OCI-LY1 (cell line): ENCODE measurements around the gene LRCH4.

ENCODE experiments used
- H2AFZ ChIP-seq: fragments of 200-600 bp; sonication (generic), shearing (Covaris generic); 2 replicates; pipeline ENCODE4 v1.6.0; 2014; ENCODE audit warnings: antibody characterized with exemption, mild to moderate bottlenecking, low read length
- H3F3A ChIP-seq: fragments of 200-600 bp; sonication (generic), shearing (Covaris generic); 2 replicates; pipeline ENCODE4 v1.6.0; 2014; ENCODE audit warnings: mild to moderate bottlenecking, antibody characterized with exemption, low read length, moderate library complexity; ENCODE audit not compliant: insufficient read depth
- H3K27ac ChIP-seq: fragments of 200-600 bp; sonication (generic); 2 replicates; pipeline ENCODE4 v1.5.1; 2014; ENCODE audit warnings: low read length, mixed run types, mild to moderate bottlenecking, low read depth; ENCODE audit not compliant: poor library complexity, severe bottlenecking
- H3K27me3 ChIP-seq: fragments of 200-600 bp; sonication (generic); 2 replicates; pipeline ENCODE4 v1.6.0; 2014; ENCODE audit warnings: antibody characterized with exemption, mild to moderate bottlenecking, low read length, moderate library complexity; ENCODE audit not compliant: insufficient read depth
- H3K36me3 ChIP-seq: fragments of 200-600 bp; sonication (generic); 2 replicates; pipeline ENCODE4 v1.6.1; 2014; ENCODE audit warnings: mild to moderate bottlenecking, antibody characterized with exemption, low read length, moderate library complexity, mixed read lengths; ENCODE audit not compliant: insufficient read depth
- H3K4me1 ChIP-seq: fragments of 200-600 bp; sonication (generic); 2 replicates; pipeline ENCODE4 v1.5.1; 2014; ENCODE audit warnings: mild to moderate bottlenecking, low read length, moderate library complexity; ENCODE audit not compliant: insufficient read depth, severe bottlenecking
- H3K4me2 ChIP-seq: fragments of 200-600 bp; sonication (generic), shearing (Covaris generic); 2 replicates; pipeline ENCODE4 v1.6.1; 2014; ENCODE audit warnings: low read length
- H3K4me3 ChIP-seq: fragments of 200-600 bp; sonication (generic); 2 replicates; pipeline ENCODE4 v1.5.1; 2014; ENCODE audit warnings: low read length, low read depth, mild to moderate bottlenecking, mixed read lengths; ENCODE audit not compliant: poor library complexity, severe bottlenecking
- H3K79me2 ChIP-seq: fragments of 200-600 bp; shearing (Covaris generic); 2 replicates; pipeline ENCODE4 v1.6.1; 2016; ENCODE audit warnings: mixed run types, low read length, mixed read lengths; ENCODE audit not compliant: insufficient read depth
- H3K9ac ChIP-seq: fragments of 200-600 bp; sonication (generic), shearing (Covaris generic); 2 replicates; pipeline ENCODE4 v1.6.1; 2014; ENCODE audit warnings: mild to moderate bottlenecking, low read length, mixed read lengths
- H3K9me2 ChIP-seq: fragments of 200-600 bp; sonication (generic), shearing (Covaris generic); 2 replicates; pipeline ENCODE4 v1.6.1; 2014; ENCODE audit warnings: low read depth, mild to moderate bottlenecking, low read length, mixed read lengths
- H3K9me3 ChIP-seq: fragments of 200-600 bp; shearing (Covaris generic); 2 replicates; pipeline ENCODE4 v1.6.1; 2014; ENCODE audit warnings: low read length, mixed read lengths
- H4K20me1 ChIP-seq: fragments of 200-600 bp; sonication (generic), shearing (Covaris generic); 2 replicates; pipeline ENCODE4 v1.6.0; 2016; ENCODE audit warnings: mild to moderate bottlenecking, low read length; ENCODE audit not compliant: insufficient read depth
- EZH2 ChIP-seq: fragments of 200-600 bp; sonication (generic), shearing (Covaris generic); IDR thresholded peaks from 2 replicates; pipeline ENCODE4 v1.8.0; 2017; ENCODE audit warnings: borderline replicate concordance, mixed run types, mild to moderate bottlenecking, antibody characterized with exemption, low read length, moderate library complexity, mixed read lengths
- TF ChIP-seq, protein P1 (sequence below): fragments of 200-600 bp; sonication (generic), shearing (Covaris generic); IDR thresholded peaks from 2 replicates; pipeline ENCODE4 v1.5.1; 2017; ENCODE audit warnings: mild to moderate bottlenecking, antibody characterized with exemption, low read length, moderate library complexity, mixed read lengths

LRCH4 gene

DNA sequence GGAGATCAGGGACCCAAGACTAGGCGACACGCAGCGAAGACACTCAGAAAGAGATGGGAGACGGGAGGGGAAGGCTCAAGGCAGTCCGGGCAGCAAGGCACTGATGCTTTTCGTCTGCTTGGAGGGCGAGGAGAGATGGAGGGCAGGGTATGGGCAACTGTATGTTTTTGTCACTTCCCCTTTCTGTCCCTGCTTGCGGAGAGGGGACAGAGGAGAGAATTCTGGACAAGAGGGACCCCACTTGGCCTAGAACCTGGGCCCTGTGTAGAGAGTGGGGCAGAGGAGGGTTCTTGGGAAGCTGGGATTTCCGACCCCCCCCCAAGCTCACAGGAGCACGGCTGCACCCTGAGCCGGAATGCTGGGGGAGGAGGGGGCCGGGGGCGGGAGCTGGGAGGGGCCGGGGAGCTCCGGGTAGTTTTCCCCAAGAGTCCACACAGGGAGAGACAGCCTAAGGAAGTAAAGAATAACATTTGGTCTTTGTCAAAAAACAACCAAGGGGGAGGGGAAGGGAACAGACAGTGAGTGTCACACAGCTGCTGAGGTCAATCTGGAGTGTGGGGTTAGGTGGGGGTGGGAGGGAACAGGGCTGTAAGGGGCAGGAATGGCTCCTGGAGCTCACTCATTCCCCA lies 1.8 kb downstream of the LRCH4 start:
- H3K27ac ChIP-seq = peak overlapping the region; percentile 92
- no peaks in the 10 kb centered on the region for H3F3A ChIP-seq

DNA sequence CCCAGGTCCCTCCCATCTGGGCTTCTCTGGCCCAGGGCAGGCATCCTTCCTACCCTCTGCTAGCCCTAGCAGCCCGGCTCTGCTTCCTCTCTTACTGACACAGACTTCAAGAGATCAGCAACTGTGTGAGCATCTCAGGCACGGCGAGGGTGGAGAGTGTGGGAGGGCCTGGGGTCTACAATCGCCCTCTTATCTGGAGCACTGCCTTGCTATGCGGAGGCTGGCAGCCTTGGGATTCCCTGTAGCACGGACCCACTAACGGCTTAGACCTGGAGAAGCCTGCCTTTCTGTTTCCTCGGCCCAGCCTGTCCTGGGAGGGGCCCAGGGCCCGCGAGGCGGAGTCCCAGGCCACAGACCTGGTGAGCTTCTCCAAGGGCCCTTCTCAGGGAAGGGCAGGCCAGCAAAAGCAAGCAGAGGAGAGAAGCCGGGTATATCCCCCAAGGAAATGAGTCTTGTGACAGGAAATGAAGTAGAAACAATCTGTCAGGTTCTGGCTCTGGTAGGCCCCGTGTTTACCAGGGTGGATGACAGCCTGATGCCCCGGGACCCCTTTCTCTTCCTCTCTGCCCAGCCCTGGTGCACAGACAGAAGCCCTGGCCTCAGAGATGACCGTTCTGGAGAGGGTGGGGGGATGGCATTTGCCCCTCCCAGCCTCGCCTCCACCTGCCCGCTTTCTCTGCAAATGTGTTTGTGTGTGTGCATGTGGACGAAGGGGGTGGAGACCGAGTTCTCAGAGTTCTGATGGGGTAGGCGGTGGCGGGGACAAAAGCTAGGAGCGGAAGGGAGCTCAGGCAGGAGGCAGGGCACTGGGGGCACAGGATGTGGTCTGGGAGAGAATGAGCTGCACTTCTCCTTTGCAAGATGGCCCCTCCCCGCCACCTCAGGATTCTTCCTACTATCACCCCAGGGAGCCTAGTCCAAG lies 2.5 kb downstream of the LRCH4 start:
- Histone ChIP-seq H3K9me2 (no peaks in the 10 kb centered on the region), H3K79me2 (no peaks in the 10 kb centered on the region), H3K4me3 (peak overlapping the region; percentile 75), H3K9ac (peak overlapping the region; percentile 86), H3K4me2 (peak overlapping the region; percentile 84), H4K20me1 (no peaks in the 10 kb centered on the region), H3K27me3 (no peaks in the 10 kb centered on the region), H3K9me3 (no peaks in the 10 kb centered on the region), H3K36me3 (peaks cover 44% of the 10 kb centered on the region), H3F3A (no peaks in the 10 kb centered on the region), H2AFZ (no peak overlapping the region), H3K4me1 (peaks cover 32% of the 10 kb centered on the region), H3K27ac (peak overlapping the region; percentile 92)
- TF ChIP-seq EZH2 = no peak
- TF ChIP-seq, protein P1, sequence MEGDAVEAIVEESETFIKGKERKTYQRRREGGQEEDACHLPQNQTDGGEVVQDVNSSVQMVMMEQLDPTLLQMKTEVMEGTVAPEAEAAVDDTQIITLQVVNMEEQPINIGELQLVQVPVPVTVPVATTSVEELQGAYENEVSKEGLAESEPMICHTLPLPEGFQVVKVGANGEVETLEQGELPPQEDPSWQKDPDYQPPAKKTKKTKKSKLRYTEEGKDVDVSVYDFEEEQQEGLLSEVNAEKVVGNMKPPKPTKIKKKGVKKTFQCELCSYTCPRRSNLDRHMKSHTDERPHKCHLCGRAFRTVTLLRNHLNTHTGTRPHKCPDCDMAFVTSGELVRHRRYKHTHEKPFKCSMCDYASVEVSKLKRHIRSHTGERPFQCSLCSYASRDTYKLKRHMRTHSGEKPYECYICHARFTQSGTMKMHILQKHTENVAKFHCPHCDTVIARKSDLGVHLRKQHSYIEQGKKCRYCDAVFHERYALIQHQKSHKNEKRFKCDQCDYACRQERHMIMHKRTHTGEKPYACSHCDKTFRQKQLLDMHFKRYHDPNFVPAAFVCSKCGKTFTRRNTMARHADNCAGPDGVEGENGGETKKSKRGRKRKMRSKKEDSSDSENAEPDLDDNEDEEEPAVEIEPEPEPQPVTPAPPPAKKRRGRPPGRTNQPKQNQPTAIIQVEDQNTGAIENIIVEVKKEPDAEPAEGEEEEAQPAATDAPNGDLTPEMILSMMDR = no peak

More for the DNA sequence above, 1.8 kb downstream of the LRCH4 start:
- peak overlapping the region; percentile 86 for H3K9ac ChIP-seq
- H3K4me3 ChIP-seq = peak overlapping the region; percentile 75
- H3K4me2 ChIP-seq = peak overlapping the region; percentile 84
- no peaks in the 10 kb centered on the region for H3K9me3 ChIP-seq
- H3K9me2 ChIP-seq = no peaks in the 10 kb centered on the region
- peaks cover 37% of the 10 kb centered on the region for H3K36me3 ChIP-seq
- TF ChIP-seq EZH2 = no peak
- TF ChIP-seq, protein P1 = no peak
- H3K4me1 ChIP-seq = peaks cover 32% of the 10 kb centered on the region
- H3K27me3 ChIP-seq = no peaks in the 10 kb centered on the region
- no peak overlapping the region for H2AFZ ChIP-seq
- no peaks in the 10 kb centered on the region for H4K20me1 ChIP-seq
- no peaks in the 10 kb centered on the region for H3K79me2 ChIP-seq

DNA sequence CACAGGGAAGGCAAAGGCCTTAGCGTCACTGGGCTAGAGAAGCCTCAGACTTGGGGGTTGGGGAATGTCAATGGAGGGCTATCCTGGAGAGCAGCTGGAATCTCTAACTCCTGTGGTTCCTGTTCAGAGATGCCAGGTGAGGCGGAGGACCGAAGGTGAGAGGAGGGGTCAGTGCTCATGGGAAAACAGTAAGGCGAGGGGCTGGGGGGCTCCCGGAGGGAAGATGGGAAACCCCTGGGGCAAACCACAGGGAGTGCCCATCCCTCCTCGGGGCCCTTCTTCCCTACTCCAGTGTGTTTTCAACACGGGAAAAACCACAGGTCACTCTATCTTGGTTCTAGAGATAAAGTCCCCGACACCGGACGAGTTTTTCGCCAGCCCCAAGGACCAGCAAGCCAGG lies 3.3 kb downstream of the LRCH4 start:
- H3K27ac ChIP-seq = peak overlapping the region; percentile 92
- no peaks in the 10 kb centered on the region for H4K20me1 ChIP-seq
- no peaks in the 10 kb centered on the region for H3K79me2 ChIP-seq
- no peak overlapping the region for H3K9ac ChIP-seq
- peaks cover 52% of the 10 kb centered on the region for H3K36me3 ChIP-seq
- H3K4me3 ChIP-seq = no peak overlapping the region
- no peak overlapping the region for H2AFZ ChIP-seq
- H3F3A ChIP-seq = no peaks in the 10 kb centered on the region
- H3K4me2 ChIP-seq = no peak overlapping the region
- H3K9me3 ChIP-seq = no peaks in the 10 kb centered on the region
- H3K27me3 ChIP-seq = no peaks in the 10 kb centered on the region
- no peaks in the 10 kb centered on the region for H3K9me2 ChIP-seq
- peaks cover 32% of the 10 kb centered on the region for H3K4me1 ChIP-seq
- no peak for TF ChIP-seq EZH2
- TF ChIP-seq, protein P1 = no peak
